Medulla oblongata (tissue), 1 donor: Measurements from ENCODE around the gene HLA-DRA.
"Not testable (repeated sequence)": the region's sequence is repeated elsewhere in the genome, so short reads cannot be mapped to it uniquely, and the experiment has no call there.

Experiments
- DNase-seq: peaks from one replicate; pipeline ENCODE4 v3.0.0-alpha.2; 2015; ENCODE audit errors: extremely low spot score

The HLA-DRA gene

GRCh38 chr6:32431142-32431541 is 8.5 kb upstream of the HLA-DRA start:
- no peak for DNase-seq

DNA sequence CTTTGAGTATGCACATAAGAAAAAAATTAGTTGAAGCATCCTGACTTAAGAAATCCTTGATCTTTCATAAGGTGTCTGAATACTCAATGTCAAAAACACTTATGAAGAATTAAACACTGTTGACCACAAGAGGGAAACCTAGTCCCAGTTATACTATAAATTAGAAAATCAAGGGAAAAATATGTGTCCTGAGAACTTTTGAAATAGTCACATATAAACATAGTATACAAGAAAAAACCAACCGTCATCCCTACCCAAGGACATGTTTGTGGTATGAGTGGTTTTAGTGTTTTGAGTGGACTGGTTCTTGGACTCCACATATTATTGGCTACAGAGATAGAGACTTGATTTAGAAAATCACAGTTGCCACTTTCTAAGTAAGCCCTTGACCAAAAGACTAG is 7.6 kb upstream of the HLA-DRA start:
- peak; percentile 58 for DNase-seq

GRCh38 chr6:32433950-32434349 is 5.7 kb upstream of the HLA-DRA start:
- DNase-seq = not testable (repeated sequence)

- no peak for DNase-seq
Measured at GRCh38 chr6:32436186-32436585, 3.5 kb upstream of the HLA-DRA start.

- peak; percentile 80 for DNase-seq
Measured at GRCh38 chr6:32436995-32437836, 2.5 kb upstream of the HLA-DRA start.

GRCh38 chr6:32439139-32439538 is 548 bp upstream of the HLA-DRA start:
- DNase-seq = no peak

- DNase-seq = no peak
Measured at GRCh38 chr6:32442243-32442667, 2.6 kb downstream of the HLA-DRA start.

GRCh38 chr6:32442977-32443552 is 3.4 kb downstream of the HLA-DRA start:
- no peak for DNase-seq

- DNase-seq = no peak
Measured at GRCh38 chr6:32444433-32444832, 4.7 kb downstream of the HLA-DRA start.

- DNase-seq = no peak
Measured at GRCh38 chr6:32445321-32445854, 5.7 kb downstream of the HLA-DRA start.

GRCh38 chr6:32447932-32448331 is 8.2 kb downstream of the HLA-DRA start:
- no peak for DNase-seq

DNA sequence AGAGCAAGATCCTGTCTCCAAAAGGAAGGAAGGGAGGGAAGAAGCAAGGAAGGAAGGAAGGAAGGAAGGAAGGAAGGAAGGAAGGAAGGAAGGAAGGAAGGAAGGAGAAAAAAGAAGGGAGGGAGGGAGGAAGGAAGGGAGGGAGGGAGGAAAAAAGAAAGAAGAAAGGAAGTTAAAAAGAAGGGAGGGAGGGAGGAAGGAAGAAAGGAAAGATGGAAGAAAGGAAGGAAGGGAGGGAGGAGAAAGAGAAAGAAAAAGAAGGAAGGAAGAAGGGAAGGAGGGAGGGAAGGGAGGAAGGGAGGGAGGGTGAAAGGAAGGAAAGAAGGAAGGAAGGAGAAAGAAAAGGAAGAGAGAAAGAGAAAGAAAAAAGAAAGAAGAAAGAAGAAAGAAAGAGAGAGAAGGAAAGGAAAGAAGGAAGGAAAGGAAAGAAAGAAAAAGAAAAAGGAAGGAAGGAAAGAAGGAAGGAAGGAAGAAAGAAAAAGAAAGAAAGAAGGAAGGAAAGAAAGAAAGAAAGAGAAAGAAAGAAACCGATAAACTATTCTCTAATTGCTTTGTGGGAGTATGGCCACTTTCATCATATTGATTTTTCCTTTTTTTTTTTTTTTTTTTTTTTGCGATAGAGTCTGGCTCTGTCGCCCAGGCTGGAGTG is 9.5 kb downstream of the HLA-DRA start:
- DNase-seq = no peak

- no peak for DNase-seq
Measured at GRCh38 chr6:32457054-32457453, 17.4 kb downstream of the HLA-DRA start.

- DNase-seq = no peak
Measured at GRCh38 chr6:32459781-32460424, 20.2 kb downstream of the HLA-DRA start.

DNA sequence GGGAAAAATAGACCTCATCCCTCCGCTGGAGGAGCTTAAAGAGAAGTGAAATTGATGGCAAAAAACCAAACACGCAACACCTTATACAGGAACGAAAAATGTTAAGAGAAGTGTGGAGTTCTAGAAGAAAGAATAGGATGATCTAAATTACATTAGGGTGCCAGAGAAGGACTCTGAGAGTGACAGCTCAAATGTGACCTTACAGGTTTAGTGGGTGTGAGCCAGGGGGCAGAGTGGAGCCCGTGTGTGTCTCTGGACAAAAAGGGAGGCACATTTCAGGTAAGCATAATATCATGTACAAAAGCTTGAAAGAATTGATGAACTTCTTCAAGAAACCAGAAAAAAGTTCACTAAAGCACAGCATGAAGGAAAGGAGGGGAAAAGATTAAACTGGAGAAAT is 20.8 kb downstream of the HLA-DRA start:
- no peak for DNase-seq

GRCh38 chr6:32461493-32461892 is 21.8 kb downstream of the HLA-DRA start:
- DNase-seq = no peak

- no peak for DNase-seq
Measured at GRCh38 chr6:32462609-32463008, 22.9 kb downstream of the HLA-DRA start.

DNA sequence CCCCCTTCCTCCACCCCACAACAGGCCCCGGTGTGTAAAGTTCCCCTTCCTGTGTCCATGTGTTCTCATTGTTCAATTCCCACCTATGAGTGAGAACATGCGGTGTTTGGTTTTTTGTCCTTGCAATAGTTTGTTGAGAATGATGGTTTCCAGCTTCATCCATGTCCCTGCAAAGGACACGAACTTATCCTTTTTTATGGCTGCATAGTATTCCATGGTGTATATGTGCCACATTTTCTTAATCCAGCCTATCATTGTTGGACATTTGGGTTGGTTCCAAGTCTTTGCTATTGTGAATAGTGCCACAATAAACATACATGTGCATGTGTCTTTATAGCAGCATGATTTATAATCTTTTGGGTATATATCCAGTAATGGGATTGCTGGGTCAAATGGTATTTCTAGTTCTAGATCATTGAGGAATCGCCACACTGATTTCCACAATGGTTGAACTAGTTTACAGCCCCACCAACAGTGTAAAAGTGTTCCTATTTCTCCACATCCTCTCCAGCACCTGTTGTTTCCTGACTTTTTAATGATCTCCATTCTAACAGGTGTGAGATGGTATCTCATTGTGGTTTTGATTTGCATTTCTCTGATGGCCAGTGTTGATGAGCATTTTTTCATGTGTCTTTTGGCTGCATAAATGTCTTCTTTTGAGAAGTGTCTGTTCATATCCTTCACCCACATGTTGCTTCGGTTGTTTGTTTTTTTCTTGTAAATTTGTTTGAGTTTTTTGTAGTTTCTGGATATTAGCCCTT is 28.2 kb downstream of the HLA-DRA start:
- DNase-seq = not testable (repeated sequence)

DNA sequence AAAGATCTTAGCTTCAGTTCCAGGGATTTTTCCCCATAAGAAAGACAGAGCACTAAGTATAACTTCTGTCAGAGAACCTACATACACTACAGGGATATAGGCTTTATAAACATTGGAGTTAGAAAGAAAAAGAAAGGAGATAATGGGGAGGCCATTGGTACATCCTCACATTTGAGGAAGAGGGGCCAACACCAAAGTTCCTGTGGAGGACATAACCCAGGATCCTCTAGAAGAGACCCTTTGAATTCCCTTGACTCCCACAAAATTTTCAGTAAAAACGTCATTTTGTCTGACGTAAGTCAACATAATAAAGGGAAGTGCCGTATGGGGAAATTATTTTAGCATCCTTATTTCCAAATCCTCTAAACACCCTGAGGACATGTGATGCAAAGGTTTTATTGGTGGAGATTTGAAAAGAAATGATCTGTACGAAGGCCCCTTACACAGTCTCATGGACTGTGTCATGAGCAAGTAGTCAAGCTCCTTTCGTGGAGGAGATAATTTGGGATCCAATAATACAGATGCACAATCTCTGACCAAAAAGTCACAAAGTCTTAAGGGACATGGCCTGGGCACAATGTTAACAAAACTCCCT is 33.2 kb downstream of the HLA-DRA start:
- DNase-seq = peak; percentile 9

- peak; percentile 54 for DNase-seq
Measured at GRCh38 chr6:32473376-32474348, 34.0 kb downstream of the HLA-DRA start.
